Osteoblast (primary cell): ENCODE measurements around the gene MMP8. TPM values are rescaled to one million over a fixed set of nuclear protein-coding genes. Genes with fewer than 3 reads are reported as not detected.

Experiments used
- total RNA-seq: library from RNA; depleted of rRNA; stranded (reverse); fragments of >200 nt; gene quantifications from 2 replicates; pipeline ENCODE4 v1.2.3, GENCODE V29; 2012

MMP8 gene
- total RNA-seq, 1 donor = under 0.01 TPM

Other genes with a start within 250 kb of the MMP8 start
- gene MMP7, start 194.2 kb downstream of the MMP8 start, total RNA-seq = under 0.01 TPM in 1 of 2 replicates, not detected in the other
- gene MMP20, start 99.6 kb downstream of the MMP8 start, total RNA-seq = not detected in 2 replicates
- not detected in 2 replicates for gene MMP27, start 19.2 kb downstream of the MMP8 start, total RNA-seq
- gene MMP10, start 55.7 kb upstream of the MMP8 start, total RNA-seq = not detected in 2 replicates
- gene MMP1, start 73.2 kb upstream of the MMP8 start, total RNA-seq = 0.72 and 1.5 TPM in 2 replicates
- 1.8 and 5.1 TPM in 2 replicates for gene MMP3, start 118.7 kb upstream of the MMP8 start, total RNA-seq
- under 0.01 and 0.36 TPM in 2 replicates for gene MMP12, start 150.0 kb upstream of the MMP8 start, total RNA-seq
- gene MMP13, start 230.8 kb upstream of the MMP8 start, total RNA-seq = 1.8 and 2.5 TPM in 2 replicates